LNCaP clone FGC (cell line): ENCODE measurements around the gene TOR1AIP1.

Source experiments
- DNase-seq: peaks from one replicate; pipeline ENCODE4 v3.0.0-alpha.2; 2011; ENCODE audit warnings: low read depth
- H3K4me3 ChIP-seq: 2 replicates; pipeline ENCODE4 v1.5.1; 2011; ENCODE audit warnings: mild to moderate bottlenecking, low read depth, low read length, control low read depth
- CTCF ChIP-seq: IDR thresholded peaks from 2 replicates; pipeline ENCODE4 v1.5.1; 2012; ENCODE audit warnings: mild to moderate bottlenecking; ENCODE audit not compliant: control insufficient read depth, insufficient read depth; ENCODE audit errors: extremely low read depth

TOR1AIP1 gene

GRCh38 chr1:179925302-179925701 is 43.2 kb downstream of the TOR1AIP1 start:
- DNase-seq: no peak
- TF ChIP-seq CTCF: no peak
- no peak overlapping the region for H3K4me3 ChIP-seq

GRCh38 chr1:179925922-179926849 is 44.1 kb downstream of the TOR1AIP1 start:
- no peak for TF ChIP-seq CTCF
- DNase-seq: no peak
- no peak overlapping the region for H3K4me3 ChIP-seq

GRCh38 chr1:179926850-179927205 is 44.7 kb downstream of the TOR1AIP1 start:
- DNase-seq: no peak
- no peak for TF ChIP-seq CTCF
- H3K4me3 ChIP-seq: no peak overlapping the region

- DNase-seq: peak; percentile 71
- H3K4me3 ChIP-seq: no peak overlapping the region
- no peak for TF ChIP-seq CTCF
Measured at GRCh38 chr1:179929955-179930798, 48.1 kb downstream of the TOR1AIP1 start.

GRCh38 chr1:179930867-179931266 is 48.8 kb downstream of the TOR1AIP1 start:
- no peak for TF ChIP-seq CTCF
- peak; percentile 95 for DNase-seq
- H3K4me3 ChIP-seq: no peak overlapping the region

GRCh38 chr1:179933219-179933618 is 51.1 kb downstream of the TOR1AIP1 start:
- no peak for TF ChIP-seq CTCF
- H3K4me3 ChIP-seq: no peak overlapping the region
- DNase-seq: no peak
